Measurements from ENCODE around the gene CDKN2B. TPM values are rescaled to one million over a fixed set of nuclear protein-coding genes. Genes with fewer than 3 reads are reported as not detected.
A peak's percentile ranks its signal among the peaks of the same experiment; 100 is the strongest.

Gene CDKN2B
- total RNA-seq, 3 donors from 2014 or later: 0.16 to 0.40 TPM; not detected in 1

DNA sequence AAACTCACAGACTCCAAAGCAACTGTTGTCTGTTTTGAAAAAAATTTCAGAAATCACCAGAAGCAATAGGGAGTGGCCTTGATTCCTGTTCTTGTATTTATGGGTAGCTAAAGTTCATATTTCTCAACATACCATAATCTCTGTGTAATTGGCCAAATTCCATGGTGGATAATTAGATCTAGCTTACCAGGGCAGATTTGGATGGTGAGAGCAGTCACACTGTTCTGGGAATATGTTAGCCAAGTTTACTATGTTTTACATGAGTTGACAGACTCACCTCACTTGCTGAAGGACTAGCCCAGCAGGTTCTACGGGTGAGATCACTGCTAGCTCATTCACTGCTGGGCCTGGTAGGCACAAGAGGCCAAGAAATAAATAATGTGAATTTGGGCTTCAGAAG, 32.7 kb upstream of the CDKN2B start:
- Mint-ChIP-seq H3K9me3 (no peaks in the 10 kb centered on the region), H3K4me3 (no peak overlapping the region), H3K4me1 (ENCODE audit: low read depth) (peaks cover 23% of the 10 kb centered on the region), H3K27me3 (ENCODE audit: low read depth) (no peaks in the 10 kb centered on the region), H3K36me3 (ENCODE audit: insufficient read depth) (no peaks in the 10 kb centered on the region)
- ATAC-seq (no peak), DNase-seq (no peak)

DNA sequence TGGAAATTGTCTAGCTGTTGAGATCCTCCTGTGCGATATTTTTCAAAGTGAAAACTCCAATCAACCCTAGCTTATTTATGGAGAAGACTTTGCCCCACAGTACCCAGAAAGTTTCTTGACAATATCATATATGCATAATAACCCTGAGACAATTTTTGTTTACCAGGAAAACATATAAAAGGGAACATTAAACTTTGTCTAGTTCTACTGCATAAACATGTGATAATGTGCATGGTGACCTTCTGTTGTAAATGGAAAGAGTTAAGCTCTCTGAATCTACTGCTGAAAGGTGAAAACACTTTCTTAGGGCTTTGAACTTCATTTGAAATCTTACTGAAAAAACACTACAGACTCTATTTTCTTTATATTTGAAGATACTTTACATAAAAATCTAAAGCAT, 32.2 kb upstream of the CDKN2B start:
- no peak overlapping the region for H3K4me3 Mint-ChIP-seq
- peaks cover 19% of the 10 kb centered on the region for H3K4me1 Mint-ChIP-seq (ENCODE audit: low read depth)
- ATAC-seq: no peak
- DNase-seq: no peak
- H3K36me3 Mint-ChIP-seq (ENCODE audit: insufficient read depth): no peaks in the 10 kb centered on the region
- H3K27me3 Mint-ChIP-seq (ENCODE audit: low read depth): no peaks in the 10 kb centered on the region
- H3K9me3 Mint-ChIP-seq: no peaks in the 10 kb centered on the region

DNA sequence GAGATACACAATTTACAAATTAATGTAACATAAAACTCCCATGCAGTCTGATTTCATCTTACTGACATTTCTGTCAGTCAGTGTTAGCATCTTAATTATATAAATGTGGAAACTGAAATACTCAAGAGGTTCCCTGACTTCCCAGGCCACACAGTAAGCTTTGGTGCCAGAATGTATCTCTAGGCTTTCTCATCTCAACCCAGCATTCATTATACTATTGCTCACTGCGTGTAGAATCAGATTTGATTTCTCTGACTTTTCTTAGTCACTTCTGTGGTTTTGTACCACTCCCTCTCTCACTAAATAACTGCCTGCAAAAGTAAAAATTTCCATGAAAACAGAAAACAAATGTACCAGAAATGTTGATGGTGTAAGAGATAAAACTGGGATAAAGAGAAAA, 31.7 kb upstream of the CDKN2B start:
- H3K36me3 Mint-ChIP-seq (ENCODE audit: insufficient read depth): no peaks in the 10 kb centered on the region
- H3K4me1 Mint-ChIP-seq (ENCODE audit: low read depth): peaks cover 20% of the 10 kb centered on the region
- H3K9me3 Mint-ChIP-seq: no peaks in the 10 kb centered on the region
- DNase-seq (no peak), ATAC-seq (peak; percentile 85 to 89)
- H3K27me3 Mint-ChIP-seq (ENCODE audit: low read depth): no peaks in the 10 kb centered on the region
- no peak overlapping the region for H3K4me3 Mint-ChIP-seq

DNA sequence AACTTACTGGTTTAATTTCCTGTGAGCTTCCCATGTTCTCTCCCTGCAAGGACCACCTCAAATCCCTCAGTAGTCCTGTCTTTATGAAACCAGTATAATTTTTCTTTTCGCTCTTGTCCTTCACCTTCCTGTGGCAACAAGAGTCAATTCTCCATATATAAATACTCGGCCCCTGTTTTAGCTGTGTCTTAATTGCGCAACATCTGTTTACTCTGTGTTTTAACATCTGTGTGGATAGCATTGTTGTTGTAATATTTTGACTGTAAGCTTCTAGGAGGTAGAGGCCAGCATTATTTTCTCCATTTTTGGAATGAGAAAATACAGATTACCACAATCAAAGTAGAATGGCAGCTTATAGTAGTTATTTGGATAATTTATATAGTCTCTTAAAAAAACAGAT, 30.2 kb upstream of the CDKN2B start:
- ATAC-seq (no peak), DNase-seq (no peak)
- H3K9me3 Mint-ChIP-seq: no peaks in the 10 kb centered on the region
- peaks cover 19% of the 10 kb centered on the region for H3K4me1 Mint-ChIP-seq (ENCODE audit: low read depth)
- no peaks in the 10 kb centered on the region for H3K36me3 Mint-ChIP-seq (ENCODE audit: insufficient read depth)
- H3K27me3 Mint-ChIP-seq (ENCODE audit: low read depth): no peaks in the 10 kb centered on the region
- H3K4me3 Mint-ChIP-seq: no peak overlapping the region

DNA sequence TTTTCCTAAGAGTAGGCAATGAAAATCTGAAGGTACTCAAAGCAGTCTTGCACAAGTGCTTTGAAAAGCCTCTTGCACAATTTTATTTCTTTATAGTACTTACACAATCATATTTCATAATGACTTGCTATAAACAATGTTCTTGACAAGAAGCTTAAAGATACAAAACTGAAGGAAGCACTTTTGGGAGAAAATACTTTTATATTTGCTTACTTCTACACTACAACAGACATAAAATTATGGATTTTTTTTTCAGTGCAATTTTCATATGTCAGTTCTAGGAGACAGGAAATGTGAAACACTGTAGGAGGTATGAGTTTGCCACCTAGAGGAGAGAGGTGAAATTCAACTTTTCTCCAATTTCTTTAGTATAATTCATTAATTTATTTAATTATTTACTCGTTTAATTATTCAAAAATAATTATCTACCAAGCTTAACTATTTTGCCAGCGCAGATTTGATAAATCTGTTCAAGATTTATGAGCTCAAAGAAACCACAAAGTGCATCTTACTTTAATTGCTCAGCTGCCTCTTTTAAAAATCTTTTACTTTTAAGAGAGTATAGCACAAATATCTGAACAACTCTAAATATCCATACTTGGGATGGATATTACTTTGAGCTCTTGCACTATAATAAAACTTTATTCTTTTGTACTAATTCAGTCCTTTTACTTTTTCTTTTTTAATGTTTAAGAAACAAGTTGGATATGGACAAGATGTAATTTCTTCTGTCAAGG, 29.0 kb upstream of the CDKN2B start:
- Mint-ChIP-seq H3K4me1 (ENCODE audit: low read depth) (peaks cover 19% of the 10 kb centered on the region), H3K36me3 (ENCODE audit: insufficient read depth) (no peaks in the 10 kb centered on the region), H3K9me3 (no peaks in the 10 kb centered on the region), H3K27me3 (ENCODE audit: low read depth) (no peaks in the 10 kb centered on the region), H3K4me3 (no peak overlapping the region)
- no peak for DNase-seq
- no peak for ATAC-seq

DNA sequence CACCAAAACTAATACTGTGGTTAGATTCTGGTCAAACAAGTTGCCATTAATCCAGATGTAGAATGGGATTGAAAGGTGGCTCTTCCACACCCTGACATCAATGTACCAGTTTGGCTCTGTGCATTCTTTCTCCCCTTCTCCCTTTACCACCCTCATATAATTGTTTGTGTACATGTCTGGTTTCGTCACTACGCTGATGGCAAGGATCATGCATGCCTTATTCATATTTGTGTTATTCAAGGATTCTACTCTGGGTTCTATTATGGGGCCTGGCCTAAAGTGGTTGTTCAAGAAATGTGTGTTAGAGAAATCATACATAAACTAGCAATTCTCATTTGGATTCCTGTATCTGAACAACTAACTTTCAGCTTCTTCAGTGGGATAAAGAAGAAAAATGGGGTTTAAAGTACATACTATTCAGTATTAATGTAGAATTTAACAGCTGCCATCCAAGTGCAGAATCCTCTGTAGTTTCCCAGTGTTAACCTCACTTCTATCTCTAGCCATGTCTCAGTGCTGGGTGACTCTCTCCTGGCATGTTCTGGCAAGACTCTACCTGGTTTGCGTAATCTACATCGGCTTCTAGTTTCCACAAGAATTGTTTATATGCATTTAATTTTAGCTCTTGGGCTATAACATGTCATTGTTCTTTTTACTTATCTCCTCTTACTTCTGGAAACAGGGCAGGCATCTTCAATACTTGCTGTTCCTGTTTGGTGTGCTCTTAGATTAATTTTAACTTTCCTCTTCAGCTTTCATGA, 27.9 kb upstream of the CDKN2B start:
- Mint-ChIP-seq H3K36me3 (ENCODE audit: insufficient read depth) (no peaks in the 10 kb centered on the region), H3K27me3 (ENCODE audit: low read depth) (no peaks in the 10 kb centered on the region), H3K4me3 (no peak overlapping the region), H3K9me3 (no peaks in the 10 kb centered on the region), H3K4me1 (ENCODE audit: low read depth) (peaks cover 19% of the 10 kb centered on the region)
- DNase-seq (no peak), ATAC-seq (no peak)

DNA sequence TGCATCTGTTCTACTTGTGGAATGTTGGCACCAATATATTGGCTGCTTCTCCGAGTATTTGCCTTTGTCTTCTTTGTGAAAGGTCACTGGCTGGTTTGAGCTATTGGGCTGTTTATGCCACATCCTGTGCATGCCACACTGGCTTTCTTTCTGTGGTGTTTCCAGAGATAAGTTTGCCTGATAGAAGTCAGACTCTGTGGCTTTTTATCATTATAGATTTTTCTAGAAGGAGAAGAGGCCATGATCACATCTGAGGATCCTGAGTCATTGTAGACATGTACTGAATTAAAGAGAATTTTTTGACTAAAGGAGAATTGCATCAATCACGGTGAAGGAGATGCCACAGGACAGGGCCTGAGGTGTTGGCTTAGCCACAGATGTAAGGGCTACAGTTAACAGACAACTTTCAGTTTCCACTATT, 26.5 kb upstream of the CDKN2B start:
- no peak for ATAC-seq
- Mint-ChIP-seq H3K4me1 (ENCODE audit: low read depth) (peaks cover 11% of the 10 kb centered on the region), H3K9me3 (no peaks in the 10 kb centered on the region), H3K4me3 (no peak overlapping the region), H3K36me3 (ENCODE audit: insufficient read depth) (no peaks in the 10 kb centered on the region), H3K27me3 (ENCODE audit: low read depth) (no peaks in the 10 kb centered on the region)
- no peak for DNase-seq

DNA sequence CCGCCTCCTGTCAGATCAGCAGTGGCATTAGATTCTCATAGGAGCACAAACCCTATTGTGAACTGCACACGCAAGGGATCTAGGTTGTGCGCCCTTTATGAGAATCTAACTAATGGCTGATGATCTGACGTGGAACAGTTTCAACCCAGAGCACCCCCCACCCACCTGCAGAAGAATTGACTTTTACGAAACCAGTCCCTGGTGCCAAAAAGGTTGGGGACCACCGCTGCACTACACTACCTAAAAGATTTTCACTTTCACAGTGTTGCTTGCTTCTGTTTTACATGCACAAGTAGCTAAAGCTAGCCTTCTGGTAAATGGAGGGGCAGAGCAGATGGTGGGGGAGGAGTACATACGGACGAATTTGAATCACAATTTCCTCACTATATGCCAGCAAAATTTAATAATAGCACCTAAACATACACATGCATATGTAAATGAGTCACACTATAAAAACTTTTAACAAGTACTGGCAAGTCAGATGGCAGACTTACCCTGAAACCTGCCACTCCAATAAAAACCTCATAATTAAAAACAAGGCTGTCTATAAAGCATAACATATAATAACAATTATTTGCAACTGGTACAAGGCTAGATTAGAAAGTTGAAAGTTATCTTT, 24.0 kb upstream of the CDKN2B start:
- Mint-ChIP-seq H3K4me1 (ENCODE audit: low read depth) (peaks cover 7% of the 10 kb centered on the region), H3K4me3 (no peak overlapping the region), H3K9me3 (no peaks in the 10 kb centered on the region), H3K36me3 (ENCODE audit: insufficient read depth) (no peaks in the 10 kb centered on the region), H3K27me3 (ENCODE audit: low read depth) (no peaks in the 10 kb centered on the region)
- no peak for DNase-seq
- no peak for ATAC-seq

DNA sequence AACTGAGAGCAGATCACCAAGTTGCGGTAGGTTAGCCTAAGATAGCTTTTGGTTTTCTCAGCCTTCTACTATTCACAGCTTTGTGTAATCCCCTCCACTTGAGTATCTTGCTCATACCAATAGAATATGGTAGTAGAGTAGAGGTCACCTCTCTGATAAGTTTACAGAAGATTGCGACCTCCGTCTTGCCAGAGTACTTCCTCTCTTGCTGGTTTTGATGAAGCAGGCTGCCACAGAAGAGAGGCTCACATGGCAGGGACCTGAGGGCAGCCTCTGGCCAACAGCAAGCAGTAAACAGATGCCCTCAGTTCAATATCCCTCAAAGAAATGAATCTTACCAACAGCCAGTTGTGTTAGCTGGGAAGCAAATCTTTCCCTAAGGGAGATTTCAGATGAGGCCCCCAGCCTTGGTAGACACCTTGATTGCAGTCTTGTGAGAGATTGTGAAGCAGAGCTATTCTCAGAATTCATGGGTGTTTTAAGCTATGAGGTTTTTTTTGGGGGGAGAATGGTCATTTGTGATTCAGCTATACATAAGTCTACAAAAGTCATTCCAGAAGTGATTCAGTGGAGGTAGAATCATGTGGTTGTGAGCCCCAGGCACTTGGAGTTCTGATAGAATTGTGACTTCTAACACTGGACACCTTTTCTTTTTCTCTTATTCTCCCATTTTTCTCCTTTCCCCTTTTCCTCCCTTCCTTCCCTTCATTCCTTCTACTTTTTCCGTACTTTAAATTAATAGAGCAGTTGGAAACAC, 22.7 kb upstream of the CDKN2B start:
- H3K4me1 Mint-ChIP-seq (ENCODE audit: low read depth): peaks cover 5% of the 10 kb centered on the region
- ATAC-seq (peak in 1 of 2 donors; percentile 25), DNase-seq (no peak)
- H3K9me3 Mint-ChIP-seq: no peaks in the 10 kb centered on the region
- no peaks in the 10 kb centered on the region for H3K36me3 Mint-ChIP-seq (ENCODE audit: insufficient read depth)
- no peaks in the 10 kb centered on the region for H3K27me3 Mint-ChIP-seq (ENCODE audit: low read depth)
- H3K4me3 Mint-ChIP-seq: no peak overlapping the region

DNA sequence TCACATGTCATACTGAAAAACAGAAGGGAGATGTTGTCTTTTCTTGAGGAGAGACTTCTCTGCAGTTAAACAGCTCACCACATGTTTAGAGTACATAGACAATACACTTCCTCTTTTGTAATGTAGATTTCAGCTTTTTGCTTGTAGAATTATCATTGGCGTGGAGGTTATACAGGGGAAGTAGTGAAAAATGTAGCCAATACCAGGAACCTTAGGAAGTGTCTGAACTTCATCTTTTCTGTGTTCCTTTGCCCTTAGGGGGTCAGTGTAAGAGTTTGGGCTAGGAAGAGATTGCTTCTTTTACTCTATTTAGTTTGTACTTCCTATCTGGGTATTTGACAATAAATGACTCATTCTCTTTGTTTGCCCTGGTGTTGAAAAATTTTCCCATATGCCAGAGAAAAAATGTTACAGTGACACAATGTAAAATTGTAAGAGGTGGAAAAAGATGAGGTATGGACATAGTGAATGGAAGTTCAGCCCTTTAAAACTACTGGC, 21.0 kb upstream of the CDKN2B start:
- DNase-seq (no peak), ATAC-seq (no peak)
- H3K4me1 Mint-ChIP-seq (ENCODE audit: low read depth): peaks cover 1% of the 10 kb centered on the region
- H3K4me3 Mint-ChIP-seq: no peak overlapping the region
- H3K9me3 Mint-ChIP-seq: no peaks in the 10 kb centered on the region
- no peaks in the 10 kb centered on the region for H3K27me3 Mint-ChIP-seq (ENCODE audit: low read depth)
- H3K36me3 Mint-ChIP-seq (ENCODE audit: insufficient read depth): no peaks in the 10 kb centered on the region

DNA sequence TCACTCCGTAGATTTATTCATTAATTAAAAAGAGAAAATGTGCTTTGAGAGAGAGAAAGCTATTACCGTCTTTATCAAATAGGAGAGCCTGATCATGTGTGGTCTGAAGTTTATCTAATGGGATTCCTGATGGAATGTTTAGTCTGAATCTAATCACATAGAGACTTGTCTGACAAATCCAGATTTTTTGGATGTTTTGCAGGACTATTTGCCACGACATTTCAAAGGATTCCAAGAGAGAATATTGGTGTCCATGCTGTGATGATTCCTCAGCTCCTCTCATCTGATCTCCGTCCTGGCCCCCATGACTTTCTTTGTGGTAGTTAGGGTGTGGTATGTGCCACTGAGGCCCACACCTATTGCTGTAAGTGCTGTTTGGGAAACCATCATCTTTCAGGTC, 20.1 kb upstream of the CDKN2B start:
- Mint-ChIP-seq H3K36me3 (ENCODE audit: insufficient read depth) (no peaks in the 10 kb centered on the region), H3K9me3 (no peaks in the 10 kb centered on the region), H3K4me3 (no peak overlapping the region), H3K27me3 (ENCODE audit: low read depth) (peaks cover 1% of the 10 kb centered on the region), H3K4me1 (ENCODE audit: low read depth) (no peaks in the 10 kb centered on the region)
- ATAC-seq (no peak), DNase-seq (no peak)

DNA sequence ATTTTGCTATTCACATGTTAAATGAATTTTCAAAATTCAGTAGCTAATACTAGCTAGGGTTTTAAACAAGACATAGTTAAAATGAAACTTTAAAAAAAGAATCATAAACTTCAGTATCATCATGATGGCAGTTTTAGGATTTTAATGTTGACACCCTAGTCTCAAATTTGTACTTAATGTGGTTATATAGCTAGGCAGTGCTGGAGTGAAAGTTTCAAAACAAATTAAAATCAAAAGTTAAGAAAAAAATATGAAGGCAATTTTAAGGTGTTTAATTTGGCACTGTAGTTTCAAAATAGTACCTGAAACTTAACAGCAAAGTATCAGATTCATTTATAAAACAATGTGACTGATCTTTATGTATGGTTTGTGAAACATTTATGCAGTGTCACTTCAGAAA, 19.3 kb upstream of the CDKN2B start:
- Mint-ChIP-seq H3K9me3 (no peaks in the 10 kb centered on the region), H3K27me3 (ENCODE audit: low read depth) (peaks cover 3% of the 10 kb centered on the region), H3K36me3 (ENCODE audit: insufficient read depth) (no peaks in the 10 kb centered on the region), H3K4me3 (no peak overlapping the region), H3K4me1 (ENCODE audit: low read depth) (no peaks in the 10 kb centered on the region)
- DNase-seq (no peak), ATAC-seq (peak in 1 of 2 donors; percentile 35)

DNA sequence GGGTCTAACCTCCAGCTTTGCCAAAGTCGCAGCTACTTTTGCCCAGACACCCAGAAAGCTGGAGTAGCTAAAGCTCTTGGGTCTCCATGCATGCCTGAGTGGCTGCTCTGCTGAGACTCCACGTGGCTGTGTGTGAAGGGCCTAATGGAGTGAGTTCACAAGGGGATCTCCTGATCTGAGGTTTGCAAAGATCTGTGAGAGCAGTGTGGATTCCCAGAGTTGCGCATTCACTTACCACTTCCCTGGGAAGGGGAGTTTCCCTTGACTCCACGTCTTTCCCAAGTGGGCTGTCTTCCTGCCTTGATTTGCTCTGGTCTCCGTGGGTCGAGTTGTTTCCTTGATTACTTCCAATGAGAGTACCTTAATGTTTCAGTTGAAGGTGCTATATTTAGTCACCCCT, 17.6 kb upstream of the CDKN2B start:
- H3K9me3 Mint-ChIP-seq: peaks cover 3% of the 10 kb centered on the region
- H3K36me3 Mint-ChIP-seq (ENCODE audit: insufficient read depth): no peaks in the 10 kb centered on the region
- H3K4me3 Mint-ChIP-seq: no peak overlapping the region

DNA sequence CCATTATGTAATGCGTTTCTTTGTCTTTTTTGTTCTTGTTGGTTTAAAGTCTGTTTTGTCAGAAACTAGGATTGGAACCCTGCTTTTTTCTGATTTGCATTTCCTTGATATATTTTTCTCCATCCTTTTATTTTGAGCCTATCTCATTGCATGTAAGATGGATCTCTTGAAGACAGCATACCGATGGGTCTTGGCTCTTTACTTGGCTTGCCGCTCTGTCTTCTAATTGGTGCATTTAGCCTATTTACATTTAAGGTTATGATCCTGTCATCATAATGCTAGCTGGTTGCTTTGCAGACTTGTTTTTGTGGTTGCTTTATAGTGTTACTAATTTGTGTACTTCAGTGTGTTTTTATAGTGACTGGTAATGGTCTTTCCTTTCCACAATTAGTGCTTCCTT, 13.3 kb upstream of the CDKN2B start:
- no peaks in the 10 kb centered on the region for H3K36me3 Mint-ChIP-seq (ENCODE audit: insufficient read depth)
- no peak for ATAC-seq
- H3K4me1 Mint-ChIP-seq (ENCODE audit: low read depth): no peaks in the 10 kb centered on the region
- DNase-seq: no peak
- no peak overlapping the region for H3K4me3 Mint-ChIP-seq
- peaks cover 16% of the 10 kb centered on the region for H3K9me3 Mint-ChIP-seq
- H3K27me3 Mint-ChIP-seq (ENCODE audit: low read depth): peaks cover 23% of the 10 kb centered on the region

More for the DNA sequence above, 17.6 kb upstream of the CDKN2B start:
- Mint-ChIP-seq H3K4me1 (ENCODE audit: low read depth) (no peaks in the 10 kb centered on the region), H3K27me3 (ENCODE audit: low read depth) (peaks cover 14% of the 10 kb centered on the region)
- DNase-seq: no peak
- no peak for ATAC-seq

Measured in activated T-cell treated with anti-CD3 and anti-CD28 coated beads, Interleukin-2, amount 50 U/mL, for 4 hours (primary cell).